ENCODE data around the gene NUAK2.

NUAK2 gene

DNA sequence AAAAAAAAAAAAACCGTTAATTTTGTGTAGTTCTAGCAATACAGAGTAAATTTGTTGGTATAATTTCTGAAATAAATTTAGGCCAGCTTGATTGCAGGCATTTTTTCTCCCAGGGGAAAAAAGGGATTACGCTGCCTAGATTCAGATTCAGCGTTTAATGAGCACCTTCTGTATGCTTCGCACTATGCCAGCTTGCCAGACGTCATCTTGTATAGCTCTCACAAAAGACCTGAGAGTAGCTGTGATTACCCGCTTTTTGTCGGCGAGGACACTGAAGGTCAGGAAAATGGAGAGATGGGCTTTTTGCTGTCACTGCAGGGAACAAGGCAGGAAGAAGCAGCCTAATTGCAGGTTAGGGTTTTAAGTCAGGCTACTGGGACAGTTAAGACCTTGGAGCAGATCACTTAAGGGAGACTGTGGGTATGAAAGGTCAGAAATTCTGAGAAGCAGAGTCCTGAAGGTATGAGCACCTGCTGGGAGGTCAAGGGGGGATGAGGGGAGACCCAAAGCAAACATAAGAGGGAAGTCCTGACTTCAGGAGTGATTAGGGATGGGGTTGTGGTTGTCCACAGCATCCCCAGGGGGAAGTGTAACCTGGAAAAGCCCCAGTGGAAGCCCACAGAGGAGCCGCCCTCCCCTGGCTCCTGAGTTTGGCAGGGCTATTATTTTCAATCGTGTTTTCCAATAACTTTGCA is 54.8 kb downstream of the NUAK2 start:
- Mint-ChIP-seq H3K4me1 (peaks cover 15% of the 10 kb centered on the region), H3K27ac (peak overlapping the region; percentile 37), H3K27me3 (peaks cover 22% of the 10 kb centered on the region), H3K36me3 (no peaks in the 10 kb centered on the region), H3K4me3 (no peak overlapping the region), H3K9me3 (no peaks in the 10 kb centered on the region)
- CTCF ChIA-PET, result interaction anchor here (0.8 to 26.5 kb wide), 3 partner anchors 10 to 88 kb away, joined by 3 to 1108 read pairs (median 3); partner anchors contain the start of gene NUAK2
- no peak for DNase-seq

DNA sequence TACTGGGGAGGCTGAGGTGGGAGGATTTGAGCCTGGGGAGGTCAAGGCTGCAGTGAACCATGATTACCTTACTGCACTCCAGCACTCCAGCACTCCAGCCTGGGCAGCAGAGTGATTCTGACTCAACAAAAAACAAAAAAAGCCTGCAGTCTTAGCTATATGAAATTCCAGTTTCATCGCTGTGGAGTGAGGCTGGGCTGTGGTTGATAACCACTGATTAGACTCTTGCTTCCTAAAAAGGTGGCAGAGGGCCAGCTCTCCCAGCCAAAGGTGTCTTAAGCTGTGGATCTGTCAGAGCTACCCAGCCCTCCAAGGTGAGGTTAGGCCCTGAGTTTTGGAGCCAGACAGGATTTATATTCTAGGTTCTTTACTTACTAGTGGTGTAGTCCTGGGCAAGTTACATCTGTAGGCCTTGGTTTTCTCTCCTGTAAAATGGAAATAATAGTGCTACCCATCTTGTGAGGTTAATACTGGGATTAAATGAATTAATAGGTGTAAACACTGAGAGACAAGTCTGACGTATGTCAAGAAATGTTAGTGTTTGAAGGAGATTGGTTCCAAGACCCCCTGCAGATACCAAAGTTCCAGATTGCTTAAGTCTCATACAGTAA is 57.9 kb downstream of the NUAK2 start:
- Mint-ChIP-seq H3K36me3 (no peaks in the 10 kb centered on the region), H3K4me1 (peaks cover 18% of the 10 kb centered on the region), H3K27me3 (peaks cover 33% of the 10 kb centered on the region), H3K4me3 (no peak overlapping the region), H3K9me3 (no peaks in the 10 kb centered on the region), H3K27ac (no peak overlapping the region)
- no peak for DNase-seq
- CTCF ChIA-PET, result interaction anchor here (0.9 to 5.6 kb wide), 3 partner anchors 43 to 73 kb away, joined by 3 to 31 read pairs (median 6); no protein-coding TSS in a partner anchor

DNA sequence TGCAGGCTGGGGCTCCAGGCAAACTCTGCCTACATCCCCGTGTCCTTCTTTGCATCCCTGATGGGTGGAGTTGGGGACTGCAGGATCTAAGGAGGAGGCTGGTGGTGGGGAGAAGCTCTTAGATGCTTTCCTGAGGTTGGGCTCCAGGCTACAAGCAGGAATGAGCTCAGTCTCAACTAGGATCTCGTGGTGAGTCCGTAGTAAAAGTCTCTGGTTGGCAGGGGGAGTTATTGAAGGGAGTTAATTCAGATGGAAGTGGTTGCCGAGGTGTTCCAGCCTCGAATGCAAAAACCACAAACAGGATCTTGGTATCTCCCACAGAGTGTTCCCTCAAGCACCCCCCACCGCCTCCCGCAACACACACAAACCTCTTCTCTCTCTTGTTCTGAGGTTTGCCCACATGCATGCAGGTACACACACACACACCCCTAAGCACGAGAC is 58.8 kb downstream of the NUAK2 start:
- DNase-seq, result no peak
- Mint-ChIP-seq H3K9me3 (no peaks in the 10 kb centered on the region), H3K27ac (no peak overlapping the region), H3K36me3 (no peaks in the 10 kb centered on the region), H3K4me3 (no peak overlapping the region), H3K27me3 (peaks cover 31% of the 10 kb centered on the region), H3K4me1 (peaks cover 18% of the 10 kb centered on the region)
- CTCF ChIA-PET, result interaction anchor here (0.9 to 5.6 kb wide), 9 partner anchors 8 to 138 kb away, joined by 3 to 31 read pairs (median 3); partner anchors contain the start of gene TMCC2

DNA sequence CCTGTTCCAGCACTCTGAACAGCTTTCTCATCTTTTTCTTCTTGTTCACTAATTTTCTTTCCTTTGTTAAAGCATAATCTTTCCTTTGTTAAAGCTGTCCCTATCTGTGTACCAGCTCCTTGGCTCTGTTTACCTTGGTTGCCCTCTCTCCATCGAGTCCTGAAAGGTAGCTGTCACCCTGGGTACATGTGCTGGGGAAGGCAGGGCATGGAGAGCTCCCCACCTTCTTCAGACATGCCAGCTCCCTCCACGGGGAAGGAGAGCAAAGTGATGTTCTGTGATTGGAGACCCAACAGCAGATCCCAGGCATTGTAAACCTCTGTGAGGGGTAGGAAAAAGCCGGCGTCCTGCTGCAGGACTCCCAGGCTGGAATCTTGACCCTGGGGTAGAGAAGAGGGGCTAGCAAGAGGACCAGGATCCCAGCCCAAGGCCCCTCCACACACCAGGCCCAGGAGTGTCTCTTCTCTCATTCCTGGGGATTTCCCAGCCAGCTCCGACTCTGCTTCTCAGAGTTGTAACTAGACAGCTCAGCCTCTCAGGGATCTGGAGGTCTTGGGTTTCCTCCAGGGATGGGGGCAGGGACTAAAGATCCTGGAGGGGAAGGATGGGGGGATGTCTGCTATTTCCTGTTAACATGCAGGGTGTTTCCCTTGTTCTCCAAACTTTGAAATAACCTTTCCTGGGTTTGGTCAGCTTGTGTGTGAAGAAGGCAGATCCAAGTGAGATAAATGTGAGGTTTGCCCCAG is 59.4 kb downstream of the NUAK2 start:
- Mint-ChIP-seq H3K27ac (no peak overlapping the region), H3K4me3 (no peak overlapping the region), H3K27me3 (peaks cover 27% of the 10 kb centered on the region), H3K9me3 (no peaks in the 10 kb centered on the region), H3K4me1 (peaks cover 13% of the 10 kb centered on the region), H3K36me3 (no peaks in the 10 kb centered on the region)
- CTCF ChIA-PET, result interaction anchor here (0.9 to 5.6 kb wide), 9 partner anchors 8 to 137 kb away, joined by 3 to 31 read pairs (median 3); partner anchors contain the start of gene TMCC2
- DNase-seq, result no peak

DNA sequence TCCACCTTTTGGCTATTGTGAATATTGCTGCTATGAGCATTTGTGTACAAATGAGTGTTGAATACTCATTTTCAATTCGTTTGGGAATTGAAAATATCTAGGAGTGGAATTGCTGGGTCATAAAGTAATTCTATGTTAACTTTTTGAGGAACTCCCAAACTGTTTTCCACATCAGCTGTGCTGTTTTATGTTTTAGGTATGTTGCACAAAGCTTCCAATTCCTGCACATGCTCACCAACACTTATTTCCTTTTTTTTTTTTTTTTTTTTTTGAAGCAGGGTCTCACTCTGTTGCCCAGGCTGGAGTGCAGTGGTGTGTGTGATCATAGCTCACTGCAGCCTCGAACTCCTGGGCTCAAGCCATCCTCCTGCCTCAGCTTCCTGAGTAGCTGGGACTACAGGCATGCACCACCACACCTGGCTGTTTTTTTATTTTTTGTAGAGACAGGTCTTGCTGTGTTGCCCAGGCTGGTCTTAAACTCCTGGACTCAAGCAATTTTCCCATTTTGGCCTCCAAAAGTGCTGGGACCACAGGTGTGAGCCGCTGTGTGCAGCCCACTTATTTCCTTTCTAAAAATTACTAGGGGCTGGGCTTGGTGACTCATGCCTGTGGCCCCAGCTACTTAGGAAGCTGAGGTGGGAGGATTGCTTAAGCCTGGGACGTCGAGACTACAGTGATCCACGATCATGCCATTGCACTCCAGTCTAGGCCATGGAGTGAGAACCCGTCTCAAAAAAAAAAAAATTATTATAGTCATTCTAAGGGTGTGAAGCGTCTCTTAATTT is 60.4 kb downstream of the NUAK2 start:
- CTCF ChIA-PET, result interaction anchor here (0.6 to 8.2 kb wide), 8 partner anchors 10 to 271 kb away, joined by 3 to 99 read pairs (median 11); partner anchors contain the start of gene TMCC2
- peaks cover 27% of the 10 kb centered on the region for H3K27me3 Mint-ChIP-seq
- no peak overlapping the region for H3K4me3 Mint-ChIP-seq
- no peak for DNase-seq
- peaks cover 13% of the 10 kb centered on the region for H3K4me1 Mint-ChIP-seq
- no peak overlapping the region for H3K27ac Mint-ChIP-seq
- no peaks in the 10 kb centered on the region for H3K36me3 Mint-ChIP-seq
- H3K9me3 Mint-ChIP-seq, result no peaks in the 10 kb centered on the region

DNA sequence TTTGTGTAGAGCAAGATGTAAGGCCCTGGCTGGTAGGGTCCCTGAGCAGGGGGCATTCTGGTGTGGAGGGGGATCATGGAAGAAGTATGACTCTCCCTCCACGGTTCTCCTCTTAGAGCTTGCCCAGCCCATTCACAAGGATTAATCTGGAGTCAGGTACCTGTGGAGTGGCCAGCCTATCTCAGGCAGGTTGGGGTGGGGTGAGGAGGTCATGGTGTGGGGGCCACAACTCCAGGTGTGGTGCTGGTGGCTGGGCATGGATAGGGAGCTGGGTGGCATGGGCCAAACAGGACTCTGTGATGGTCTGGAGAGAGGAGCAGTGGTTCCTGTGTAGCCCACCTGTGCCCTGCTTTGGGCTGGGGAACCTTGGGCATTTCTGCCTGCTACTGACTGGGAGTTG is 61.5 kb downstream of the NUAK2 start:
- Mint-ChIP-seq H3K27me3 (peaks cover 28% of the 10 kb centered on the region), H3K9me3 (no peaks in the 10 kb centered on the region), H3K36me3 (no peaks in the 10 kb centered on the region), H3K27ac (no peak overlapping the region), H3K4me1 (peaks cover 13% of the 10 kb centered on the region), H3K4me3 (no peak overlapping the region)
- DNase-seq, result no peak
- CTCF ChIA-PET, result interaction anchor here (0.8 to 8.2 kb wide), 9 partner anchors 11 to 284 kb away, joined by 3 to 99 read pairs (median 7); partner anchors contain the start of gene TMCC2

DNA sequence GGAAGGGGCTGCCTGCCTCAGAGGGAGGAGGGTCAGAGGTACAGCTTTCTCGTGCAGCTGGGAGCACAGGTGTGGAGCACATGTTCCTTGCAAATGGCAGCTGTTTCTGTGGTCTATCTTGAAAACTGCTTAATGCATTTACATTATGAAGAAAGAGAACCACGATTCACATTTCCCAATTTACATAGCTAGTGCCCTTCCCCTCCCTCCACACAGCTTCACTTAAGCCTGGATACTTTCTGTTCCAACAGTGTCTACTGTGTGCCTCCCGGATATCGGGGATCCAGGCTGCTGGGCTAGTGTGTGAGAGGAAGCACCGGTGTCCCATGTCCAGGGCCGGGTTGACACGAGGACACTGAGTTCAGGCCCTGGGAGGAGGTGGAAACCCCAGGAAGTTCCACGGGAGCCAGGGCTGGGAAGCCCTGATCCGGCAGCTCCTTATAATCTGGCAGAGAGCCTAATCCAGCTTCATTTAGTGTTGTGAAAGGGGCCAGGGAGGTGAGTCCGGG is 62.2 kb downstream of the NUAK2 start:
- Mint-ChIP-seq H3K36me3 (no peaks in the 10 kb centered on the region), H3K27me3 (peaks cover 28% of the 10 kb centered on the region), H3K9me3 (no peaks in the 10 kb centered on the region), H3K27ac (no peak overlapping the region), H3K4me3 (no peak overlapping the region), H3K4me1 (peaks cover 13% of the 10 kb centered on the region)
- CTCF ChIA-PET, result interaction anchor here (1.0 to 8.2 kb wide), 8 partner anchors 11 to 284 kb away, joined by 4 to 99 read pairs (median 8); partner anchors contain the start of gene TMCC2
- DNase-seq, result no peak

DNA sequence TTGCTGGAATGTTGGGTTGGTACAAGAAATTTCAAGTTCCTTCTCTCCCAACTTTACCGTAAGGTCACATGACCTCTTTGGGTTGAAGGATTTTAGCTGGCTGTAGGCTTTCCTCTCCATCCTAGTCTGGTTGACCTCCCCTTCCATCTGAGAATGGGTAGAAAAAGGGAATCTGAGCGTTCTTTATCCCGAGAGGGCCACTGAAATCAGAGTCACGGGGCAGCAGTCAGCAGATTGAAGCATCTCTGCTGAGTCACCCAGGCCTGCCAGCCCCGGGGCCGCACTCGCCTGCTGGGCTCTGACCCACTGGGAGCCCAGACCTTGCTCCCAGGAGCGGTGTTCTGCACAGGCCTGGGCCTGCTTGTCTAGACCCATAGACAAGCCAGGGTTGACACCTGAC is 62.8 kb downstream of the NUAK2 start:
- Mint-ChIP-seq H3K9me3 (no peaks in the 10 kb centered on the region), H3K4me1 (peaks cover 13% of the 10 kb centered on the region), H3K4me3 (no peak overlapping the region), H3K27ac (no peak overlapping the region), H3K27me3 (peaks cover 28% of the 10 kb centered on the region), H3K36me3 (no peaks in the 10 kb centered on the region)
- DNase-seq, result no peak
- CTCF ChIA-PET, result interaction anchor here (1.0 to 9.4 kb wide), 8 partner anchors 9 to 283 kb away, joined by 3 to 224 read pairs (median 14); partner anchors contain the start of gene TMCC2

DNA sequence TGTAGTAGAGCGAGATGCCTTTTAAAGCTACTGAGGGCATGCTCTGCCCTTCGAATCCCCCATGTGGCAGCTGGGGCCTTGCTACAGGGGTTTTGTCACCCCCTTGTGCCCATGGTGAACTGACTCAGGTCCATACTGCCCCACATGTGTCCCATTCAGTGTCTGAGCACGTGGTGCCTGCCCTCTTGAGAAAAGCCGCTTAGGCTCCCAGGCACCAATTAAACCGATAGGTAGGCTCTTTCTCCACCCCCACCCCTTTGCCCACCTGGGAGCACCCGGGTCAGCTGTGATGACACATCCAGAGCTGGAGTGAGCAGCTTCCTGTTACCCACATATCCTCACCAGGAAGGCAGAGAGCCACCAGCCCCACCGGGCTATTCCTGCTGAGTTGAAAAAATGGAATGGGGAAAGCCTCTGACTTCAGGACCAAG is 63.3 kb downstream of the NUAK2 start:
- DNase-seq, result no peak
- Mint-ChIP-seq H3K4me1 (peaks cover 13% of the 10 kb centered on the region), H3K27me3 (peaks cover 28% of the 10 kb centered on the region), H3K27ac (no peak overlapping the region), H3K36me3 (no peaks in the 10 kb centered on the region), H3K9me3 (no peaks in the 10 kb centered on the region), H3K4me3 (no peak overlapping the region)
- CTCF ChIA-PET, result interaction anchor here (0.8 to 9.4 kb wide), 11 partner anchors 9 to 283 kb away, joined by 3 to 224 read pairs (median 5); partner anchors contain the start of gene TMCC2

DNA sequence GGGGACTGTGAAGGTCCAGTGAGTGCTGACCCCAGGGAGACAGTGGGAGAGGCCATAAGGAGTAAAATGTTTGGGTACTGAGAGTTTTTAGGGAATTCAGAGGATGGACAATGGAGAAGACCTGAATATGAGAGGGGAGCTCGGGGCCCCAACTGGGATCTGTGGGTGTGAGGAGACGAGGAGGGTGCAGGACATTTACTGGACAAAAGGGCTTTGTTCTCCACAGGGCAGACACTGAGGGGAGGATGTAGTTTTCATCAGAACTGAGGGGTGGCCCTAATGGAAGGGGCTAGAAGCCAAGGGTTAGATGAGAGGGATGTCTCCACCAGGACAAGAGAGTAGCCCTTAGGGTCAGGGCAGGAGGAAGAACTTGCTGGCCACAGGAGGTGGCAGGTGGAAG is 63.8 kb downstream of the NUAK2 start:
- no peak for DNase-seq
- H3K9me3 Mint-ChIP-seq, result no peaks in the 10 kb centered on the region
- CTCF ChIA-PET, result interaction anchor here (0.8 to 9.4 kb wide), 12 partner anchors 8 to 283 kb away, joined by 3 to 224 read pairs (median 14); partner anchors contain the start of gene TMCC2
- H3K36me3 Mint-ChIP-seq, result no peaks in the 10 kb centered on the region
- peaks cover 24% of the 10 kb centered on the region for H3K27me3 Mint-ChIP-seq
- H3K4me1 Mint-ChIP-seq, result peaks cover 9% of the 10 kb centered on the region
- H3K4me3 Mint-ChIP-seq, result no peak overlapping the region
- H3K27ac Mint-ChIP-seq, result no peak overlapping the region

DNA sequence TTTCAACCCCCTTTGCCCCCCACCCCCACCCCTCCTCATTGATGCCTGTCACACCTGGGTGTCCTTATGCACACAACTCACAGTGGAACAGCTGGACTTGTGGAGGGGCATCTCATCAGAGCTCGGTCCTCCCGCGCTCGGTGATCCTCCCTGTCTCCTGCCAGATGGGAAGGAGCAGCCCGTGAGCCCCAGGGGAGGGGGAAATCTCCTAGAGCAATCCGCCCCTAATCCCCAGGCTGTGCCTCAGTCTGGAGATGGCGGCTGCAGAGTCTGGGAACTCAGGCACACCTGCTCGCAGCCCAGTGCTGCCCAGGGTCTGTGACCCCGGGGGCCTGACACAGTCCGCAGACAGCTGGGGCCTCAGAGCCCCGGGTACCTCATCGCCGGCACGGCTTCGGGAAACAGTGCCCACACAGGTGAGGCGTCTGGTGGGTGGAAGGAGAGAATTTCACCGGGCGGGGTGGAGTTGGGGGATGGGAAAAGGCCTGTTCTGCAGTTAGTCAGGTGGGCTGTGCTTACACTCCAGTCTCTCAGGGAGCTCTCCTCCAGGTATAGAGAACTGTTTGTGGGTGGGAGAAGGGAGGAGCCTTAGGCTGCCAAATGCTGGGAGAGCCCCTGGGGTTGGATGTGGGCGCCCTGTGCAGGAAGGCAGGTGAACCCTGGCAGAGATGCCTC is 64.5 kb downstream of the NUAK2 start:
- CTCF ChIA-PET, result interaction anchor here (0.6 to 9.4 kb wide), 33 partner anchors 7 to 694 kb away, joined by 3 to 224 read pairs (median 5); partner anchors contain the start of gene TMCC2
- Mint-ChIP-seq H3K4me1 (peaks cover 5% of the 10 kb centered on the region), H3K27ac (no peak overlapping the region), H3K4me3 (no peak overlapping the region), H3K27me3 (peaks cover 18% of the 10 kb centered on the region), H3K36me3 (no peaks in the 10 kb centered on the region), H3K9me3 (no peaks in the 10 kb centered on the region)
- DNase-seq, result no peak

DNA sequence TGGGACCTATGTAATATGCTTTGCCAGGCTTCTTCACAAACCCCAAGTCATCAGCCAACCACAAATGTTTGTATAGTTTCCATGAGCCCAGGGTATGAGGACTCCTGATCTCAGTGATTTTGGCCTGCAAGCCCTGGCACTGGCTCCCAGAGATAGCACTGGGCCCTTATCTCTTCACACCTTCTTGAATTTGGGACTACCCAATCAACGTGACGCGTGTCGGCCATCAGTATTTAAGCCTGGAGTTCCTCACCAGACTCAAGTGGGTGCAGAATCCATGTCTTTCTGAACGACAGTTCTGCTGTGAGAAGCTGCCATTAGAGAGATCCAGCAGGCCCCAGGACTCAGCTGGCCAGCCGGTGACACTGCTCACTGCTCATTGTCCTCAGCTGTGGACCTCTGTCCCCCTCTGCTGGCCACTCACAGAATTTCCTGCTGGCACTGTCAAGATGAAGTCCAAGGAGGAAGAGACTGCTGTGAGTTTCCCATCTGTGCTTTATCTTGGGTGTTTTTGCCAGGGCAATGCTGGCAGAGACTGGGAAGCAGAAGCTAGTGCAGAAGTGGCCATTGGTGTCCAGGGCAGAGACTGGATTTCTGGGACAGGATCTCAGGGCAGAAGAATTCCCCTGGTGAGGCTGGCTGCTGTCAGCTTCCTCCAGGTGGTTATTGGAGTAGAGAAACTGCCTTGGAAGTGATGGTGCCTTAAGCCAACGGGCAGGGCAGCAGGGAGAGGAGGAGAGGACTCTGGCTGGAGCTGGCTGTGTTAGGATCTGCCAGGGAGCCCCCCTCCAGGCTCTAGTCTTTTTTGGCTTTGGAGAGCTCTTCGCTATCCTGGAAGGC is 65.4 kb downstream of the NUAK2 start:
- no peak overlapping the region for H3K27ac Mint-ChIP-seq
- CTCF ChIA-PET, result interaction anchor here (0.7 to 9.4 kb wide), 41 partner anchors 9 to 464 kb away, joined by 3 to 224 read pairs (median 4); partner anchors contain the start of genes RBBP5 and TMCC2

More for the DNA sequence above, 65.4 kb downstream of the NUAK2 start:
- H3K4me1 Mint-ChIP-seq, result no peaks in the 10 kb centered on the region
- H3K36me3 Mint-ChIP-seq, result no peaks in the 10 kb centered on the region
- peak; percentile 91 for DNase-seq
- peaks cover 10% of the 10 kb centered on the region for H3K27me3 Mint-ChIP-seq
- no peaks in the 10 kb centered on the region for H3K9me3 Mint-ChIP-seq
- no peak overlapping the region for H3K4me3 Mint-ChIP-seq
